Stimulated activated CD8-positive, alpha-beta memory T cell treated with anti-CD3 and anti-CD28 coated beads, Interleukin-7, amount 100 ng/mL, for 4 hours (primary cell): ENCODE measurements around the gene SHB.
A peak's percentile ranks its signal among the peaks of the same experiment; 100 is the strongest.
"Not testable (repeated sequence)": the region's sequence is repeated elsewhere in the genome, so short reads cannot be mapped to it uniquely, and the experiment has no call there.

Experiments used
- DNase-seq, 2 donors: peaks; one replicate each; pipeline ENCODE4 v3.0.0-alpha.2; 2020; ENCODE audit warnings: low read depth in 2 of 2

The SHB gene

DNA sequence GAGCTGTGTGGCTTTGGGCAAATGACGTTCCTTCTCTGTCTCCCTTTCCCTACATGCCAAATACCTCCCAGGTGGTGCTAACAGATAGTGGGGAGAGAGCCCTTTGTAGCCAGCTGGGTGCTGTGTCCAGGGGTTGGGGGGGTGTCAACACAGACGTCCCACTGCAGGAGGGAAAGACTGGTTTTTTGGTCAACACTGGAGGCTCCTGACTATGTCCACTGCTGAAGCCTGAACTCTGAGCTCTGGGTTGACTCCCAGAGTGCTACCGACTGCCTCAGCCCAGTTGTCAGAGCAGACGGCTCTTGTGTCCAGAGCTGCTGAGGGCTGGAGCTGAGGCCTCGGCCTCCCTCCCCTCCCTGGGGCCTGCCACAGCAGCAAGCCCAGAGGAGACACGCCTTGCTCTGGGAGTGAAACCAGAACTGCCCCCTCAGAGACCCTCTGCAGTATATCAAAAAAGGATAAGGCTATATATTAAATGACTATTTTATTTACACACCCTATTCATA is 150.3 kb downstream of the SHB start:
- no peak for DNase-seq

DNA sequence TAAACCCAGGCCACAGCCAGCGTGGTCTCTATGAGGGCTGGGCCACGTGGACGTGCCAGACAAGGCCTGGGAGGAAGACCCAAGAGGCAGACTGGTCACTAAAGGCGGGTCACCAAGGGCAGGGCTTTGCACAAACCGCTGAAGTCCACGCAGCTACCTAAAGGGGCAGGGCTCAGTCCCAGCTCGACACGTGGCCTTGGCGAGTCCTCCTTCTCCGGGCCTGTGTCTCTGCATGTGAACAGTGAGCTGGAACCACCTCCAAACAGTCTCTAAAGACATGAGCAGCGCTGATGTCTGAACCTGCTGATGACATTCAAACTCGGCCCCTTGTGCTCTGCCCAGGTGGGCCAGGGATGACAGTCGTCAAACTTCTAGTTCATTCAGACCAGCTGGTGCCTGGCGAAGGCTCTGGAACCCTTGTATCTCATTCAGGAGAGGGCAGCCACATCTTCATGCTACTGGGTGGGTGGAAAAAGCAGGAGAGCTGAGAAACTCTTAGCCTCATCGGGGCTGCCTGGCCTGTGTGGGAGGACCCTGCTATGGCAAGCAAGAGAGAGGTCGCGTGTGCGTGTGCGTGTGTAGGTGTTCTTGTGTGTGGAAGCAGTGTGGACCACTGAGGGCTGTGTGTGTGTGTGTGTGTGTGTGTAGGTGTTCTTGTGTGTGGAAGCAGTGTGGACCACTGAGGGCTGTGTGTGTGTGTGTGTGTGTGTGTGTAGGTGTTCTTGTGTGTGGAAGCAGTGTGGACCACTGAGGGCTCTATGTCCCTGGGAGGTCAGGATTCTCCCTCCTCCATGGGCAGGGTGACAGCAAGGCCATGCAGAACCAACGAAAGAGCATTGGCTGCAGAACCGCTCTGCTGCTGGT is 151.0 kb downstream of the SHB start:
- DNase-seq, result no peak

DNA sequence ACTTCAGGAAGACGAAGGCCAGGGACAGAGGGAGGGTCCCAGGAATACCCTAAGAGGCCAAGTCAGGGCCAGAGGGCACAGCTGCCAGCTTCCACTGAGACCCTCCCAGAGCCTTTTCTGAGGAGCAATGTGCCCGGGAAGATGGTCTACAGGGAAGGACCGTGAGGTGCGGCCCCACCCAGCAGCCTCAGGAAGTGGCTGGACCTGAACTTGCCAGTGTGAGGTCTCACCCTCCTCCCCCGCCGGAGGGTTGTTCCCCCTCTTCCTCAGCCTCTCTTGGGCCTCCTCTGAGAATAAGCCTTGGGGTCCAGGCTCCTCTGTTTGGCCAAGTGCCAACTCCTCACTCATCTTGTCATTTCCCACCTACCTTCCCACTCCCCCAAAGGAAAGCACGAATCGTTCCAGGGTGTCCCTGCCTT is 151.7 kb downstream of the SHB start:
- DNase-seq, result no peak

DNA sequence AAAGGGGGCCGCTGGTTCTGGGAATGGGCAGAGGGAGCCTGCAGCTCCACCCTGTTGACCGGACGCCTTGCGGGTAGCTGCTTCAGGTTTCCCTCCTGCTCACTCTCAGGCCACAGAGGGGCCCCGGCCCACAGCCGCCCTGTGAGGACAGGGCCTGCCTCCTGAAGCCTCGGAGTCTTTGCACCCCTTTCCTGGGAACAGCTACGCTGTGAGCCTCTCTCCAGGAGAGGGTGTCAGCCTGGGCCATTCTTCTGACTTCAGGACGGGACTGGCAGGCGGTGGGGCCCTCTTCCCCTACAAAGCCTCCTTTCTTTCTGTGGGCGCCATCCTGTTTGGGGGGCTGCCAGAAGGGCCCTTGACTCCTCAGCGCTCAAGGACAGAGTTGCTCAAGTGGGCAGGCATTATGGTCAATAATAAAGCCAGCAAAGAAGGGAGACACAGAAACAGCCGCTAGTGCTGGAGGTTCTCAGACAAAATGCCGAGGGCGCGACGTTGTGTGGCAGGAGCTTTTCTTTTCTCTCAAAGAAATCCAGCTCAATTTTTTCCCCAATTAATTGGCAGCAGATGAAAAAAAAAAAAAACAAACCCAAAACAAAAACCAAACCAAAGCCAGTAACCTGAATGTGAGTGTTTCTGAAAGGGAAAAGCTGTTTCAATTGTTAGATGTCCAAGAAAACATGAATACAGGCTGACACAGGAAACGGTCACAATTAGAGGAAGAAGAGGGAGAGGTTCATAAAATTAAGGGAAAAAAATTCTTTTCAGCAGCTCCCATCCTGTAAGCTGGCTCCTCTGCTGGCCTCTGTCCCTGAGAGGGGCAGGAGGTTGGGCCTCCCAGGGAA is 152.3 kb downstream of the SHB start:
- DNase-seq, result no peak

DNA sequence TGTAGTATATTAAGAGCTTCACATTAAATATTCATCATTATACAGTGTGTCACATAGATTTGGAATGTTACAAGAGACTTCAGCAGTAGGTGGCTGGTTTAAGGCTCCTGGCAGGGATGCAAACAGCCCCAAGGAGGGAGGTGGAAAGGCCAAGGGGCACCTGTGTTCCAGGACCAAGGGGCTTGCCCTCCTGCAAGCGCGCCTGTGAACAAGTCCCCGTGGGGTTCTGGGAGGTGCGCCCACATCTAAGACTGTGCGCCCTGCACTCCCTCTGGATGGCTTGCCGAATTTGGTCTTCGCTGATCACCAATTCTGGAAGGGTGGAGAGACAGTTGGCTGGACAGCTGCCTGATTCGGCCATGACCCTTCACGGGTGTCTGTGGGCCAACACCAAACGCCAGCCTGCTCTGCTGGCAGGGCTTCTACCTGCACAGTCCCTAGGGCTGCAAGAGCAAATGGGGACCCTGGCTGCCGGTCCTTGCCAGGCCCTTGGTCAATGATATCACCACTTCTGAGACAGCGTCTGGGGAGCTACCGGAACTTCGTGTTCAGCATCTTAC is 153.0 kb downstream of the SHB start:
- no peak for DNase-seq

DNA sequence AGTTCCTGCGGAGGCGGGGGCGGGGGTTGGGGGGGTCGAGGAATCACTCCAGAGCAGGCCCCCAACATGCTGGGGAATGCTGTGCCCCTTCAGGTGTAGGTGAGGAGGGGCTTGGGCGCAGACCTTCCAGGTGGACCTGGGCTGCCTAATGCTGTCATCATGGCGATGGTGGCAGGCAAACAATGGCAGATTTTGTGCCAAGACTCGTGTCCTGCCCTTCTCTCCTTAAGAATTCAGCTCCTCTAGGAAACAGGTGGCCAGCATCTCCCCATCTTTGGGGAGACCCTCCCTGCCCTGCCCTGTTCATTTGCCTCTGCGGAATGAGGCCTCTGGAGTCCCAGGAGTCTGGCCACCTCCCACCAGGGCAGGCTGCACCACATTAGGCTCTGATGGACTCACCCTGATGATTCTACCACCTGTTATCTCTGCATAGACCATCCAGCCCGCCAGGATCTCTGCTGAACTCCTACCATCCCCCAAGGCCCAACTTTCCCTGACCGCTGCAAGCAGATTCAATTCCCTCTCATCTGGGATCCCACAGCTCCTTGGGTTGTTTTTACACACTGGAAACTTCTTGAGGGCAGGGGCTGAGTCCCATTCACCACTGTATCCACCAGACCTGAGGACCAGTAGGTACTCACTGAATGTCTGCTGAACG is 154.2 kb downstream of the SHB start:
- DNase-seq, result no peak

DNA sequence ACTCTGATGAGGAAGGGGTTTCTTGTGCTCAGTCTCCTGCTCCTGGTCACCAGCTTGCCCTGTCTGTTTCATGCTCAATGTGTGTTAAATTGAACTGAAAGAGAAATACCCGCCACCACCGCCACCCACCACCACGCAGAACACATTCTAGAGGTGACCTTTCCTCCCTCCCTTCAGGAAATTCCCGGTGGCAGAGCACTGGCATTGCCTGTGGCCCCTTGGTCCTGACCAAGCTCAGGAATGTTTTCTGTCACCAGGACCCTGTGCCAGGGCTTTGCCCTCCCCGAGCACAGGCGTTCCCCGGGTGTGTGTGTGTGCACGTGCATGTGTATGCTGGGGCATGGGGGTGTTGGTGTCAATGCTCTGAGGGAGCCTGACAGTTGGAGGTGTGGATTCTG is 154.9 kb downstream of the SHB start:
- DNase-seq, result no peak

DNA sequence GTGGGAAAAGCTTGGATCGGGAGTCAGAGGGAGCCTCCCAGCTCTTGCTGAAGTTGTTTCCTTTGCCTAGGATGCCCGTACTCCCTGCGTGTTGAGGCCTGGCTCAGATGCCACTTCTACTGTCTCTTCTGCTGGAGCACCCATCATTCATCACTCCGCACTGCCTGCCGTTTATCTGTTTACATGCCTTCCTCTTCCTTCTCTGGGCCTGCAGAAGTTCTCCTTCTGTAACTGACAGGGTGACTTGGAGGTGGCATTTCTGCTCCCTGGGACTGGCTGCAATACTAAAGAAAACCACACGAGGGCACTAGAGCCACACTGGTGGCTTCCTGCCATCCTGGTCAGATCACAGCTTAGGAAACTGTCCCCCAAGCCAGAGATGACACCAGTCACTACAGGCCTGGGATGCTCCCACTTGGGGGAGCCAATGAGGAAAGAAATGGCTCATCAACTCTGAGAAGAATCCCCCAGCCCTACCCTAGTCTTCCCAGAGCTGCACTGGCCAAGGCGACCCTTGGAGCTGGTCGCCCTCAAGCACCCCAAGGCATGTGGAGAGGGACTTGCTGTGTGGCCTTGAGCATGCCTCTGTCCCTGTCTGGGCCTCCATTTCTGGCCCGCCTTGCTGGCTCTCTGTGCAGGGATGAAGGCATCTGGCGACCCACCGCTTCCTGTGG is 155.4 kb downstream of the SHB start:
- DNase-seq, result peak; percentile 56 to 58

DNA sequence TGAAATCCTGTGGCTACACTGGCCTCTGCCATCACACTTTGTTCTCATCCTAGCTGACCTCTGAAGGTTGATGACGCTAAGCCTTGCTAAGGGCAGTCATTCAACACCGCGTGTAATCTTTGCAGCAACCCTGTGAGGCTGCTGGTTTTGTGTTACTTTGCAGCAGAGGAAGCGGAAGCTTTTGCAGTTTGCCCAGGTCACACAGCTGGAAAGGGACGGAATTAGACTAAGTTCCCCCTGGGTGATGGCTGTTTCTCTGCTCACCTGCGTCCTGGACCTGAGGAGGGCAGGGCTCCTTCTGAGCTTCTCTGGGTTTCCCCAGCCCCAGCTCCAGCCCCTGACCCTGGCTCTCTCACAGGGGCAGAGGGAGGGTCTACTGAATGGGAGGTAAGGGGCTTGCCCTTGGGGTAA is 157.8 kb downstream of the SHB start:
- no peak for DNase-seq

DNA sequence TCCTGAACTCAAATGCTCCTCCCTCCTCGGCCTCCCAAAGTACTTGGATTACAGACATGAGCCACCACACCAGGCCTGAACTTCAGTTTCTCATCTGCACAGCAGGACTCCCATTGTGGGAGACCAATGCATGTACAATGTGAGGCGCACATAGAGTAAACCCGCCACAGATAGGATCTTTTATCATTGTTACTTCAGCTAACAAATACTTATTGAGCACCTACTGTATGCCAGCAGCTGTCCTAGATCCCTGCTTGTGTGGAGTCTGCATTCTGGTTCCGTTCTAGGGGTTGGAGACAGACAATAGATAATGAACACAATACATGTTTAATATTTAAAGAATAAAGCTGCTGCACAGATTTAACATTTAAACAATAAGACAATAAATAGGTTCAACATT is 158.8 kb downstream of the SHB start:
- no peak for DNase-seq

DNA sequence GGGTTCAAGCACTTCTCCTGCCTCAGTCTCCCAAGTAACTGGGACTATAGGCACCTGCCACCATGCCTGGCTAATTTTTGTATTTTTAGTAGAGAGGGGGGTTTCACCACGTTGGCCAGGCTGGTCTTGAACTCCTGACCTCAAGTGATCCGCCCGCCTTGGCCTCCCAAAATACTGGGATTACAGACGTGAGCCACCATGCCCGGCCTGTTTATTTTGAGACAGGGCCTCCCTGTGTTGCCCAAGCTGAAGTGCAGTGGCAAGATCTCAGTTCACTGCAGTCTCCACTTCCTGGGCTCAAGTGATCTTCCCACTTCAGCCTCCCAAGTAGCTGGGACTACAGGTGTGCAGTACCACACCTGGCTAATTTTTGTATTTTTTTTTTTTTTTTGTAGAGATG is 159.2 kb downstream of the SHB start:
- DNase-seq, result not testable (repeated sequence)

DNA sequence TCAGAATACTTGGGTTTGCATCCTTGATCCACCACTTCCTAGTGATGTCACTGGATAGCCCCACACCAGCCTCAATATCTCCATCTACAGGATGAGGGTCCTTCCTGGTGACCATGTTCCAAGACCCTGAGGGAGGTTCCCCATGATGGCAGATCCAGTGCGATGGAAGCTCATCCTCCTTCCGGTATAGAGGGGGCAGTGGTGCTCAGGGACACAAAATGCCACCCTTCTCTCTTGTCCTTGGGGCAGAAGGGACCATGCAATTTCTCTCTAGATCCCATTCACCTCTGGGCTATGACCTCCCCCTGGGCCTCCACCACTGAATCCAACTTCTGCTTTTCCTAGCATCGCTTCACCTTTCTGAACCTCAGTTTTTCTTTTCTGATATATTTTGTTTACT is 159.7 kb downstream of the SHB start:
- no peak for DNase-seq

DNA sequence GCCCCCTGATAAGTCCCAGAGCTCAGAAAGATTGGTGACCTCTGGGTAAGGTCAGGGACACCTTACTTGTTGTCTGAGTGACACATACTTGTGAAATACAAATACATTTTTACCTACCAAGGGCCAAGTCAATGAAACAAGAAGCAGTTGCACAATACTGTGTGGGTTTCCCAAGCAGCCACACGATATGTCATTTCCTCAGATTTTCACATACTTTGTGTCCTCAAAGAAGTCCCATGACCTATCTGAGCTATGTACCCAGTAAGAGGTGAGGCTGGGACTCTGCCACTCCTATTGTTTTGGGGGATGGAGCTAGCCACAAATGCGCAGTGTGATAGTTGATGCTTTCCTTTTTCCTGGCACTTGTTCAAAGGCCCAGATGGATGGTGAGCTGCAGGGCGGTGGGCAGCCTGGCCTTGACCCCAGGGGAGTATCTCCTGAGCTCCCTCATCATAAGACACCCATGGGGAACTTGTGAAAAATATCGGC is 160.3 kb downstream of the SHB start:
- no peak for DNase-seq

DNA sequence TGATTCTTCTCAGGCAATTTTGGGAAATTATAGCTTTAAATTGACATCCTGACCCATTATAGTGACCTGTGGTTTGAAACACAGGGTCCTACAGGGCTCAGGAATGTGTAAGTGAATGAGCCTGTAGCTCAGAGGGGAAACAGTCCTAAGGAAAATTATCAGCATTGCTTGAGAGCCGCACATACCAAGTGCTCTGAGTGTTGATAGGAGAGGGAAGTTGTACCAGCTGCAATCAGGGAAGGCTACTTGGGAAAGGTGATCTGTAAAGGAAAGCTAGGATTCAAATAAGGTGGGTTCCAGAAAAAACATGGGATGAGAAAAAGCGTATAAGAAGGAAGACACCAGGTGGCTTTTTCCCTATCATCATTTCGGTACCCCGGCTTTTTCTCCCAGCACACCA is 160.7 kb downstream of the SHB start:
- no peak for DNase-seq

DNA sequence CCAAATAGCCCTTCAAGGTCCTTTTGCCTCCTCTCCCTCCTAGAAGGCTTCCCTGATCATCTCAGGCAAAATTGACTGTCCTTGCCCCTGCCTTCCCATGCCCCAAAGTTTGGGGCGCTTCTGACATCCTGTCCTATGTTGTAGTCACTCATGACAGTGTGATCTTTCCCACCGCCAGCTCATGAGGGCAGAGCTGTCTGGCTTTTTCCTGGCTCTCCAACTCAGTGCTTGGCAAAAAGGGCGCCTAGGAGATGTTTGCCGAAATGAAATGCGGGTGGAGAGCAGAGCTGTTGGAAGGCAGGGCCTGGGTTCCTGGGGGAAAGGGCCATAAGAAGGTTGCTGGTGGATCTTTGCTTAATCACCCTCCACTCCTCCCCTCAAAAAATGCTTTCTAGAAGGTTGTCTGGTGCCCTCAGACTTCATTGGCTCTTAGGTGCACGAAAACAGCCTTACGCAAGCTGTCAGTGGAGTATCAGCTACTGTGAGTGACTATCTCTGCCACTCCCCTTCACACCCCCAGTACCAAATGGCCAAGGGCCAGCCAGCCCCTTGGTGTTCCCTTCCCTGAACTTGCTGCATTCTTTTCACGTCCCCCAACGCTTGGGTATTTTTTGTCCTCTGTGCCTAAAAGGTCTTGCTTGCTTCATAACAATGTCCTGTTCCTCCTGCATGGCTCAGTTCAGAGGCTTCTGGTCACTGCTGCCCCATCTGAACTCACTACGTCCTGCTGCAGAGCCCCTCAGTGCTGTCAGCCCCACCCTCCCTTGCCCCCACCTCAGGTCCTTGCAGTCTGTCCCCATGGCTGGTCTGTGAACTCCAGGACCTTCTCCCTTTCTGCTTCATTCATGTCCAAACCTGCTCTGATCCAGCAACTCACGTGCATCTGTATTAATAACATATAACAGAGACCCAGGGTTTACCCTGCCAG is 162.5 kb downstream of the SHB start:
- no peak for DNase-seq

DNA sequence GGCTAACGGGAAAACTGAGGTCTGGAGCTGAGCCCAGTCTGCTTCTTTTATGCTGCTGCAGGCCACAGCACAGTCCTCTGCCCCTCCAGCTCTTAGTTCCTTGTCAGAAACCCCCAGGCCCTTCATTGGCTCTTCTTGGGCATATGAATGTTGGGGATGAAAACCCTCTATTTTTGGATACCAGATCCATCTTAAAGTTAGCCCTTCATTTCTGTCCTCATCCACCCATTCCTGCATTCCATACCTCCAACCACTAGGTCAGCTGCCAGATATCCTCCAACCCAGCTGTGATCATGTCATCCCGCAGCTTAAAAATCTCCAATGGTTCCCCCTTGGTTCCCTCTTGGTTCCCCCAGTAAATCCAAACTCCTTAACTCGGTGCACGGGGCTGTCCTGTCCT is 163.3 kb downstream of the SHB start:
- no peak for DNase-seq

DNA sequence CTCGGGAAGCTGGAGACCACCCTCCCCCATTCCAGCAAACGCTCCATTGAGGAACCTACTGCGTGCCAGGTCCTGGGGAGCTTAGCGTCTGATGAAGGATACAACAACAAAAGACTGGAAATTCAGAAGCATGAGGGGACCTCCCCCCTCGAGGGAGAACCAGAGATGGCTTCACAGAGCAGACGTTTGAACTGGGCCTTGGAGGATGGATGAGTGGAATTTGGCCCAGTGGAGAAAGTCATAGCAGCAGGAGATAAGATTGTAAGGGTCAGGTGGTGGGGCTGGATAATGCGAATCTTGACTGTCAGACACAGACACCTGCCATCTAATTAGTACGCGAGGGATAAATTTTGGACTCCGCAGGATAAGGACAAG is 163.9 kb downstream of the SHB start:
- no peak for DNase-seq

DNA sequence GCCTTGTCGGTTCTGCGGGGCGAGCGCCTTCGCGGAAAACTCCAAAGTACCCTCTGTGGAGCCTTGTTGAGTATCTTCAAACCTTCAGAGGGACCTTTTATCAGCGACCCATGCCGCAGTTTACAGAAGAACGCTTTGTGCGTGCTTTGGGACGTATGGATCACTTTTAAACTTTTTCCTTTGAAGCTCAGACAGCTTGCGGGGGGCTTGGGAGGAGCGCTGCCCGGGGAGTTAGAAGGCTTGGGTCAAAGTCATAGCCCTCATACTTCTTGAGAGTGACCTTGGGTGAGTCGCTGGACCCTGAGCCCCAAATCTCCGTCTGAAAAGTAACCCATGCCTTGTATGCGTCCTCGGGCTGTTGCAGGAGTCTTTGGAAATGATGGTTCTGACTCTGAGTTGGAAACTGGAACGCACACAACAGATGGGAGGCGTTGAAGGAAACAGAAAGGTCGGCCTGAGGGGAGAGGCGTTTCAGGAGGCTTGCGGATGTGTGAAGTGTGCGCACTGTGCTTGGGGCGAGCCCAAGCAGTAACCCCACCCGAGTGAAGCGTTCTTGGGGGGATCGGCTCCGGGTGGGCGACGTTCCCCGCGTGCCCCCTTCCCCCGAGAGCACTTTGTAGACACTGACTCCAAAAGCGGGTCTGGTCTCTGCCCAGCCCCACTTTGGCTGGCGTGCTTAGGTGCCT is 164.4 kb downstream of the SHB start:
- DNase-seq, result no peak

DNA sequence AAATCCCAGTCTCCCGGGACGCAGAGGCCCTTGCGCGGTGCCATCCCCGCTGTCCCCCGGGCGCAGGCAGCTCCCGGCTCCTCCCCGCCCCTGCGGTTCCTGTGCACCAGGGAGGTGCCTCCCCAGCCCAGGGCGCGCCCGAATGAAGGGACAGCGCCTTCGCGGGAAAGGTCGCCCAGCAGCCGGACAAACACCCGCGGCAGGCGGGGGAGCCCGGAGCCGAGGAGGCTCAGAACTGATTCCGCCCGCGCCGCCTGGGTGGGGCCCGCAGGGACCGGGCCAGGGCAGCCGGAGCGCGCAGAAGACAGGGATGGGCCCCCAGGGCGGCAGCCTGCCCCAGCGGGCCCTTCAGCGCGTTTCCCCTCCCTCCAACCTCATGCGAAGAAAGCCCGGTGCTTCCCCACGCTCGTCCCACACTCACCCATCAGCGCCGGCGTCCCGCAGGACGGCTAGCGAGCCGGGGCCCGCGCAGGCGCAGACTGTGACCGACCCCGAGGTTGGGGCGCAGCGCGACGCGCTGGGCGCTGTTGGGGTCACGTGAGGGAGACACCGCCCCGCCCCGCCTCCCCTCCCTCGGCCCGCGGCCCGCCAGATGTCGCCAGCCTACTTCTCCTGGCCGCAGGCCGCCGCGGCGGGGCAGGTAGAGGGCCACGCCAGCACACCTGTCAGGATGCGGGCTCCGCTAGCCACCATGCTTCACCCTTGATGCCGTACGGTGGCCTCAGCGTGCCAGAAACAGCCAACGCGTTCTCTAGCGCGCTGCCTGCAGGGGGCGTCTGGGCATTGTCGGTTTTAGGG is 165.2 kb downstream of the SHB start, which contains the start of gene SLC25A51:
Gene SLC25A51, minus strand, starts transcription at position 481 of the 798 bp plus-strand sequence. CDS start 15,577 bp downstream, outside the sequence.
- peak; percentile 88 to 91 for DNase-seq
